NCI-H524 treated with DMSO at 0.1 percent for 48 hours (cell line): ENCODE data around the gene LIX1L.

Source experiments
- DNase-seq: peaks from one replicate; lab custom pipeline; 2025; lab: John Stamatoyannopoulos, UW

LIX1L gene

DNA sequence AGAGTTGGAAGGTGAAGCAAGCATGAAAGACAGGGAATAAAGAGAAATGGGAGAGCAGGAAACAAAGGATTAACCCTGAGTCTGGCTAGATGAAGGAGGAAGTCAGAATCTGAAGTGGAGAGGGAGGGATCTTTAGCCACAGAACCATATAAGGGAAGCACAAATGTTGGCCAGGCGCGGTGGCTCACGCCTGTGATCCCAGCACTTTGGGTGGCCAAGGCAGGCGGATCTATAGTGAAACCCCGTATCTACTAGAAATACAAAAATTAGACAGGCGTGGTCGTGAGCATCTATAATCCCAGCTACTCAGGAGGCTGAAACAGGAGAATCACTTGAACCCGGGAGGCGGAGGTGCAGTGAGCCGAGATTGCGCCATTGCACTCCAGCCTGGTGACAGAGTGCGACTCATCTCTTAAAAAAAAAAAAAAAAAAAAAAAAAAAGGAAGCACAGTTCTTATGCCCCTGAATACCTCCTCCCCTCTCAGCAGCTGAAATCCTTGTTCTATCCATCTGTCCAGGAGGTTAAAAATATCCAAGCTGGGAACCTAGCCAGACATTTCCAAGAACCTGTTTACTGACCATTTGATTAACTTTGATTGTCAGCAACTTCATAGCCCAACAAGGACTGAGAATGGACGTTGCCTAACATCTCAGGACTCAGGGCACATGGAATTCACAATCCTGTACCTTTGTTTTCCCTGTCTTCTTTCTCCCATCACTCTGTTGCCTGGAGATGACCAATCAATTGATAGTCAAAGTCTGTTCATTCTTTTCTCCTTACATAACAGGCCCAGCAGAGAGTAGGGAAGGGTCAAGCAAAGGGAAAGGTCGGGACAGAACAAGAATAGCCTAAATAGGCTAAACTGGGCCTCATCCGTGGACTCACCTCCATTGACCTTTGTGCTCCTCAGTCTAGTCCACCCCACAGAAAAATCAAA, 28.0 kb upstream of the LIX1L start:
- no peak for DNase-seq

DNA sequence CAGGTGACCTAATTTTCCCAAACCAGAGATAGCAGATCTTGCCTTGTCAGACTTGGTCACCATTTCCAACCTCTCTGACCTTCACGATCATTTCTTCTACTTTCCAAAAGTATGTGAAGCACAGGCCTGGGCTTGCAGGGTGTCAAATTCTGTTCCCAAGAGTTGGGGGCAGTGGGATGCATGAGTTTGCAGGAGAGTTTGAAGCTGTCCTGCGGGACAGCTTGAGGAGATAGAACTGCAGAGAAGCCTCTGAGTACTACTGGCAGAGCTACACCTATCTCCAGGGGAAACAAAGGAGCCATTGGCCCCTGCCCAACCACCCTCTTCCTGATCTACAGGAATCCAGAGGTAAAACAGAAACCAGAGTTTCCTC, 27.3 kb upstream of the LIX1L start:
- no peak for DNase-seq

DNA sequence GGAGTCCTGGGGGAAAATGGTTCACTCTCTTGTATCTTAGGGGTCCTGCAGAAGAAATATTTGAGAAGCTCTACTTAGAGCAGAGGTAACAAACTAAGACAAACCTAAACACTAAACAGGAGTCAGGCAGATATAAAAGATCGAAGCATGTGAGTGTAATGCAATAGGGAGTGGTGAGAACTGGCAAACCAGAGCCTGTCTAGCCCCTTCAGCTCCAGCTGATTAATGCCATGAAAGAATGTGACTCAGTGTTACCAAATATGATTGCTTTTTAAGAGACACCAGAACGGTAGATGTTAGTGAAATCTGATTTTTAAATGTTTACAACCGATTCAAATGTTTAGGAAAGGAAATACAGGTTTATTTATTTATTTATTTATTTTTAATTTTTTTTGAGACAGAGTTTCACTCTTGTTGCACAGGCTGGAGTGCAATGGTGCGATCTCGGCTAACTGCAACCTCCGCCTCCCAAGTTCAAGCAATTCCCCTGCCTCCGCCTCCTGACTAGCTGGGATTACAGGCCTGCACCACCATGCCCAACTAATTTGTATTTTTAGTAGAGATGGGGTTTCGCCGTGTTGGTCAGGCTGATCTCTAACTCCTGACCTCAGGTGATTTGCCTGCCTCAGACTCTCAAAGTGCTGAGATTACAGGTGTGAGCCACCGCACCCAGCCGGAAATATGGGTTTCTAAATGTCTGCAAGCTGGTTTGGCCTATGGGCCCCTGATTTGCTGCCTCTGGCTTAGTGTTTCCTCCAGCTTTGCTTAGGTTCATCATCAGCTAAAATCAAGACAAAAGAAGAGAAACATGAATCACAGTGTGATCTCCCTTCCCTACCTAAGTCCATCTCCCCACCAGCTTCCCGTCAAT, 26.4 kb upstream of the LIX1L start:
- DNase-seq: no peak

DNA sequence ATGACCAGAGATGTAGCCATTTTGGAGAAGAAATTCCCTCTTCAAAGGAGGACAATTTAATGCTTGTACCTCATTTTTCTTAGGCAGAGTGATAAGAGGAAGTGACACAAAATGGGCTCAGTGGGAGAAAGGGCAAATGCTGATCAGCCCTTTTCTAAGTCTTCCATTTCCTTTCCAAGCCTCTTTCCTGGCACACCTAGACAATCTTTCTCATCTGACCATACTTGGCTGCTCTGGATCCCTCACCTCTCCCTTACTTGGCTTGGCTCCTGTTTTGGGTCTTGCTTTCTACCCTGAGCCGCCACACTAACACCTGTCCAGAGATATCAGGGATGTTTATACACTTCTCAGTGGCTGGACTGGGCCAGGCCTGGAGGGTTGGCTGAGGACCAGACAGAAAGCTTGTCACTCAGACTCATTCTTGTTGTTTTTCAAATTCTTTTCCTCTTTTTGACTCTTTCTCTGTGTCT, 25.4 kb upstream of the LIX1L start:
- DNase-seq: no peak

DNA sequence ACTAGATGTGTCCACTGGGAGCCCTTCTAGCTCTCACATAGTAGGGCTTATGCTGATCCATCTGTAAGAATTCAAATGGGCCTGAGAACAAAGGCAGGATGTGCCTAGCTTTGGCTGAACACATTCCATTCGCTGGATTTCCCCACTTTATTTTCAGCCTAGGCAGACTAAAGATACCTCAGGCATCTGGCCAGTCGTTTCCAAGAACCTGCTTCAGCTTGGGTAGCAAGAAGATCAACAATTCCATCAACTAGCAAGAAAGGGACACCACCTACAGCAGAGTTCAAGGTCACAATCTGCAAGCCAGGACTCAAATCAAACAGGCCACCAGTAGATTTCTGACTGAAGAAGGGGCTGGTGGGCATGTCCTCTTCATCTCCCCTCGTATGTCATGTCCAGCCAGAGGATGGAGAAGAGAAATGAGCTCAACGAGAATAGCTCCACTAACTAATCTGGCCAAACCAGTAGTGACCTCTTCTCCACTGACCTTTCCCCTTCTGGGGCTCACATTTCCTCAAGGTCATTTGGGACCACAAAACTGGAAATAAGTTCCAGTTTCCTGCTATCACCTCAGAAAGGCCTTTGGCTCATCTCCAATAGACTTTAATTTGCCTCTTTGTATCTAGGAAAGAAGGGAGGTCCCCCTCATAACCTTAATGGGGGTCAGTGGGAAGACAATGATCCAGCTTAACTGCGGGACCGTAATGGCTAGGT, 24.4 kb upstream of the LIX1L start:
- no peak for DNase-seq

DNA sequence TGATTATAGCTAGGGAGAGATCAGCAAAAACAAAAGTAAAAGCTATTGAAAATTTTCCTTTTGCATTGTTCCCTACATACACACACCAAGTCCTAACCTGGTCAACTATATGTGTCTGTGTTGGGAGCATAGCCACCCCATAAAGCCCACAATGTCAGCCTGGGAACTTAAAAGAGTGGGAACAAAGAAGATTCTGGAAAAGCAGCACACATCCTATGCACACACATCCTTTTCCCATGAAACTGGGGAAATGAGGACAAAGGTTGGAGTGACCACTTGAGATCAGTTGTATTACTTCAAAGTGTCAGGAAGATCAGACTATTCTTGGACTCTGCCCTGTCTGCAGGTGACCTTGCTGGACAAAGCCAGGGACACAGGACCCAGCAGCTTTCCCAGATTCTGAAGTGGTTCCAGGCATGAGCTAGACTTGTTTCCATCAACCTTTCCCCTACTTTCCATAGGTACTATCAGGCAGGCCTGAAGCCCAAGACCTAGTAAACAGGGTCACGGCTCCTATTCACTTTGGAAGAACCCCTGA, 22.7 kb upstream of the LIX1L start:
- no peak for DNase-seq

DNA sequence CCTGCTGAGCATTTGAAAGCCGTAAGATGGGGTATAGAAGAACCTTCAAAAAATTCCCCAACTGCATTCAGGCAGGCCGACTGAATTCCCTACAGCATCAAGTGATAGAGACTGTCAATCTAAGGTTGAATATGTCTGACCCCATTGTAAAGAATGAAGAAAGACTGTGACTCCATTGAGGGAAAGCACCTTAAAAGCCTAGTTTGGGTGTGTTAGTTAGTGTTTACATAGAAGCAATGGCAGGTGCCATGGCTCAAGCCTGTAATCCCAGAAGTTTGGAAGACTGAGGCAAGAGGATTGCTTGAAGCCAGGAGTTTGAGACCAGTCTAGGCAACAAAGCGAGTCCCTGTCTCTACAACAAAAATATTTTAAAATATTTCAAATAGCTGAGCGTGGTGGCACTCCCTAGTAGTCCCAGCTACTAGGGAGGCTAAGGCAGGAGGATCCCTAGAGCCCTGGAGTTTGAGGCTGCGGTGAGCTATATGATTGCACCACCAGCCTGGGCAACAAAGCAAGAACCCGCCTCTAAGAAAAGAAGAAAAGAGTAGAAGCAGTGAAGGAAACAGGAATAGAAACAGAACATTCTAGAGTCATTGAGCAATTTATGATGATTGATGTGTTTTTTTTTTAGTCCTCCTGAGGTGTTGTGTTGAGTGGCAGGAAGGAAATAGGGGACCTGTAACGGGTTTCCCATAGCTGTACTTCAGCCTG, 22.1 kb upstream of the LIX1L start:
- DNase-seq: no peak

DNA sequence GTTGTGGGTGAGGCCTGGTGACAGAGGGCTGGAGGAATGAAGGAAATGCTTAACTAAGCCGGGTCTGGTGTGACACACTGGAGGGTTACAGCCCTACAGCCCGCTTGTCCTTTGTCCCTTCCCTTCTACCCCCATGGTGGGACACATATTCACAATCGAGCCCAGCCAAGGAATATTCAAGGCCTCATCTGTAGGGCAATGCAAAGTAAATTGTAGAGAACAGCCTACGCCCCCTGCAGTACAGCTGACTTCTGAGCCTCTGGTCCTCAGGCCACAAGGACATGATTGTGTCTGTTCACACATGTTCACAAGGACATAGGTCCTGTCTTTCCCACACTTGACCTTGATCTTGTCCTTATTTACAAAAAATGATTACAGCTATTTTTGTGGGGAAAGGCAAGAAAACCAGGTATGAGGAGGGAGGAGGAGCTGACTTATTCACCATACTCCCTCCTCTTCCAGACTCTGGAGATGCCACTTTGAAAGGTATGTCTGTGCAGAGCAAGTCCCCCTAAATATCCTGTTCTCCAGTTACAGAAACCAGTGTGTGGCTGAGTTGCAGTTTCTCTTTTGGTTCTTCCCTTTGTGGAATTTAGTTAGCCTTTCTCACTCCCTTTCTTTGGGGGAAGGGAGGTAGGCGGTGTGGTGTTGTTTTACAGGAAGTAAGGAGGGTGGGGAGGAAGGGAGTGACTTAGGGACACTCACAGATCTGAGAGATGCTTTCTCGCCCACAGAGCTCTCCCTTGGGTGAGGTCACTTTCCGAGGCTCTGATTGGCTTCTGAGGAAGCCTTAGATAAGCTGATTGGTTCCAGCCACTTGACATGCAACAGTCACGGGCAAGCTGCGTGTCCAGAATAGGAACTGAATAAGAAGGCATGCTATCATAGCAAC, 21.3 kb upstream of the LIX1L start:
- peak; percentile 85 for DNase-seq

DNA sequence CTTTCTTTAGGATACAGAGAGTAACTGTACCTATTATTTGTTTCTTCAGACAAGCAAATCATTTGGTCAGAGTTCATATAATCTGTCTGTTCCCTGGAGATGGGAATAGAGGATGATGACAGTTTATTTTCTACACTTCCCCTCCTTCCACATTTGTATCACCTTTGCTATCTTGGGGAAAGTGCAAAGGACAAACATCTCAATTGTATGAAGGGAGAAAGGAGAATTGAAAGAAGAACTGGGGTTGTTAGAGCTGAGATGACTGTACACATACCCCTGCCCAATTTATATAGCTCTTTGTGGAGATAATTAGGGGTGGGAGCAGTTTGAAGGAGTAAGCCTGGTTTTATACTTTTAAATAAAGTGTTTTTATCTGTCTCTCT, 20.6 kb upstream of the LIX1L start:
- DNase-seq: no peak

DNA sequence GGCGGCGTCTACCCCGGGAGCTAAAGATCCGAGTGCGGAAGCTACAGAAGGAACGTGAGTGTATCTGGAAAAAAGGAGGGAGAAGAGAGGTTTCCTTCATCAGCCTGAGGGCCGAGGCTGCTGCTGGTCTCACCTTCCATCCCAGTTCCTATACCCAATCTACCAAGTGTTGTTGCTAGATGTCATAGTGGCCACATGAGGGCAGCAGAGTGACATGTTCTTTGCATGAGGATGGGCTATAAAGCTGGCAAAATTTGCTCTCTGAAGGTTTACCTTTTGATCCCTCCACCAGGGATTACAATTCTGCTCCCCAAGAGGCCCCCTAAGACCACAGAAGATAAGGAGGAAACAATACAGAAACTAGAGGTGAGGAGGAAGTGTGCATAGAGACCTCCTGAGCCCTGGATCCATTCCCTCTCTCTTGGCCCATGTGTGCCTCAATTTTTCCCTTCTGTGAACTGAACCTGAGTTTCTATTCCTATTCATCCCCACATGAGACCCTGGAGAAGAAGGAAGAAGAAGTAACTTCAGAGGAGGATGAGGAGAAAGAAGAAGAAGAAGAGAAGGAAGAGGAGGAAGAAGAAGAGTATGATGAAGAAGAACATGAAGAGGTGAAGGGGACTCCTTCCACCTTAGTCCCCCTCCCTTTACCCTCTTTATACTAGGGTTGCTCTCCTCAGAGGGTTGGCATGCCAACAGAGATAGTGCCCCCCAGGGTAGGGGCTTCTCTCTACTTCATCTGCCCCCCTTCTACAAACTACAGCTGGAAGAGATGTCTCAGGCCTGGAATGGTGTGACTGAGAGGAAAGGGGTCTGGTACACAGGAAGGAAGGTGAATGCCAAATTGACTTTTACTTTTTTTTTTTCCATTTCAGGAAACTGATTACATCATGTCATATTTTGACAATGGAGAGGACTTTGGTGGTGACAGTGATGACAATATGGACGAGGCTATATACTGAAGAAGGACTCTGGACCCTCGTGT, 20.0 kb upstream of the LIX1L start:
- peak; percentile 55 for DNase-seq

DNA sequence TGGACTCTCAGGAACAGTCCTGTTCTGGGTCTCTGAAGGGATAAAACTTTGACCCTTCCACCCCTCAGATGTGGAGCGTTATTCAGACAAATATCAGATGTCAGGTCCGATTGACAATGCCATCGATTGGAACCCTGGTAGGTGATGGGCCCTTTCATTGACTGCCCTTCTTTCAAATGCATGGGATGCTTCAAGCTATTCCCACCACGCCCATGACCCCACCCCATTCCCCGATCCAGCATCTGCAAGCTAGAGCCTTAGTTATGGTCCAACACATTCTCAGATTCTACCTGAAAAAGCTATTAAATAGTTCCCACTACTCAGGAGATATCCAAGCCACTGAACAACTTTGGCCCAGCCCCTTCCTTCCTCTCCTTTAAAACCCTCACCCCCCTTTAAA, 19.2 kb upstream of the LIX1L start:
- no peak for DNase-seq

DNA sequence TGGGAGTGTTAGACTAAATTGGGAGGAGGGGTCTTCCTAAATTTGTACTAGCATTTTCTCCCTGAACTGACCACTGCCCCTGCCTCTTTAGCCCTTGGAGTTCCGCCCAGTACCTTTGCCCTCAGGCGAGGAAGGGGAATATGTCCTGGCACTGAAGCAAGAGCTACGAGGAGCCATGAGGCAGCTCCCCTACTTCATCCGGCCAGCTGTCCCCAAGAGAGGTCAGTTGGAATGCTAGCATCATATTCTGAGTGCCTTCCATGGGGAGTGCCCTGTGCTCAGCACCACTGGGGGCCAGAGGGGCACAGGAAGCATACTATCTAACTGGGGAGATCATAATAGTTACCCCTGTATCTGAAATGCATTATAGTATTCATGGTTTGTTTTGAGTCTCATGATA, 17.4 kb upstream of the LIX1L start:
- DNase-seq: no peak

DNA sequence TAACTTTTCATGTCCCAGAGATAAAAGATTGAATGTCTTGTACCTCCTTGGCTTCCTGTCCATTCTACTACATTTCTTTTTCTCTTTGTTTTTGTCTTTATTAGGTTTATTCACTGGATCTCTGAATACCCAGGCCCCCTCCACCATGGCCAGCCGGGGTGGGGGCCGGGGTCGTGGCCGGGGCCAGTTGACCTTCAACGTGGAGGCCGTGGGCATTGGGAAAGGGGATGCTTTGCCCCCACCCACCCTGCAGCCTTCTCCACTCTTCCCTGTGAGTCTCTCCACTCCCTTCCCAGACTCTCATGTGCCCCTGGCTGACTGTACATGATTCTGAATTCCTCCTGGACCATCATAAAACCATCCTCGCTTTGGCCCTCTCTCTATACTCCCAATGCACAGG, 16.9 kb upstream of the LIX1L start:
- DNase-seq: no peak

DNA sequence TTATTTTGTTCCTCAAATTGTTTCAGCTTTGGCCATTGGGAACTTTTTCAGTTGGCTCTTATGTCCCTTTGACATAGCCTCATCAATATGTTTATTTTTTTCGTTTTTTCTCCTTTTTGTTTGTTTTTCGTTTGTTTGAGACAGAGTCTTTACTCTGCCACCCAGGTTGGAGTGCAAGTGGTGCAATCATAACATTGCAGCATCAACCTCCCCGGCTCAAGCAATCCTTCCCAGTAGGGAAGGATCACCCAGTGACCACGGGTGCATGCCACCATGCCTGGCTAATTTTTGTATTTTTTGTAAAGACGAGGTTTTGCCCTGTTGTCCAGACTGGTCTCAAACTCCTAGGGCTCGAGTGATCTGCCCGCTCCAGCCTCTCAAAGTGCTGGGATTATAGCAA, 14.8 kb upstream of the LIX1L start:
- no peak for DNase-seq

DNA sequence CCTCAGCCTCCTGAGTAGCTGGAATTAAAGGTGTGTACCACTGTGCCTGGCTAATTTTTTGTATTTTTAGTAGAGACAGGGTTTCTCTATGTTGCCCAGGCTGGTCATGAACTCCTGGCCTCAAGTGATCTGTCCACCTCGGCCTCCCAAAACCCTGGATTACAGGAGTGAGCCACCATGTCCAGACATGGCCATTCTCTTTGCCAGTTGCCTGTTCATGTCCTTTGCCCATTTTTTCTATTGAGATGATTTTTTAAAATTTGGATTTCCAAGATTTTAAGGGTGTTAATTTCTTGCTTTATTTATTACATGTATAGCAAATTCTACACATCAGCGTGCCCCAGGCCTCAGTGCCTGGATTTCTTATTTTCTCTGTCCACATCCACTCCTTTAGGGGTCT, 9.5 kb upstream of the LIX1L start:
- DNase-seq: no peak

DNA sequence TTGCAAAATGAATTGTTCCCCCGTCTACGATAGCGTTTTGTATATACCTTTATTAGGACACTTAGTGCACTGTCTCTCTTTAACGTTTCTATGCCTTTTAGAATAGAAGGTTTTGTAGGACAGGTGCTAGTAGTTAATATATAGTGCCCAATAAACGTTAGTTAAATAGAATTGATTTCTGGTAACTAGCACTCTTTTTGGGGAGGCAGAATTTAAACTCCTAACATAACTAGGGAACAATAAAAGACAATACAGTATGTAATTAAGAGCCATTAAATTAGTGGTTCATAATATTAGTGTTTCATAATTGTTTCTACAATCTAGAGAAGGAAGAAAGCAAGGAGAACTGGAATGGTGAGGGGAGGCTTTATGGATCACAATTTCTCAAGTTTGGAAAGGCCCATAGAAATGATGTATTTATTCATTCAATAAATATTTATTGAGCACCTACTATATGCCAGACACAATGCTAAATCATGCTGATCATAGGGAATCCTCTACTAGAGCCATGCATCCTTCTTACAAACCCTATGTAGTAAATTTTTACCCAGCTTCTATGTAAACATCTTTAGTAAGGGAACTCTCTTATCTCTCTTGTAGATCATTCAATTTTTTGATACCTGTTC, 7.4 kb upstream of the LIX1L start:
- DNase-seq: no peak

DNA sequence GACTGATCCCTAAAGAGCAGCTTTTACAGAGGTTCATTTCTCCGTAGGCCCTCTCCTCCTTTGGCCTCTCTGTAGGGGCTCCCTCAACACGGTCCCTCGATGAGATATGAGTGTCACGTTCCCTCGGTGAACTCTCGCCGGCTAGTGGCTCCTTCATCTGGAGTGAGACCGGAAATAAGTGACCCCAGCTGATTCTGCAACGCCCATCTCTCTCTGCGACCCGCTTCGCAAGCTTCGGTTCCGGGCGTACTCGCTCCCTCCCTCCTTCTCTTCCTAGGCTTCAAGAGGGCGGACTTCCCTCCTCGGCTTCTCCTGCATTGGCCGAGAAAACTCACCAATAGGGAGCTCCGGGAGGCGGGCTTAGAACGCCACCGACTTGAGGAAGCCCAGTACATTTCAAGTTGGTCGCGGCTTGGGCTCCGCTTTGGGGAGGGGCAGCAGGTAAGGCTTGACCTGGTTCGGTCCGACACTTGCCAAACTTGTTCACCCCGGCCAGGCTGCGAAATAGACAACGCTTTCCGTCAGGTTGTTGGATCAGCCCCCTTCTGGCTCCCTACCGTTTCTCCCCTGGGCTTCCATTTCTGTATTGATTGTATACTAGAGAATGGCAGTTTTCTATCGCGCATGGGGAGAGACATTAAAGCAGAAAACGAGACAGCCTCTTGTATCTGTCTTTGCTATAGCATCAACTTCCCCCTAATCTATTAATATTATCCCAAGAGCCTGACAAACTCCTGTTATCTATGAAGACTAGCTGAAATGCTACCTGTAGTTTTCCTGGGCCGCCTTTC, 6.7 kb upstream of the LIX1L start, which contains the start of the genes ANKRD34A and POLR3GL:
ANKRD34A (minus strand) TSS at position 248 of the 791 bp plus-strand sequence. CDS start 2,816 bp downstream, outside the sequence.
POLR3GL (plus strand) TSS at position 363 of the 791 bp plus-strand sequence. CDS start 10,176 bp downstream, outside the sequence.
- peak; percentile 52 for DNase-seq
